NCI-H526 treated with DMSO at 0.1 percent for 48 hours (cell line): ENCODE data around the gene SRSF7.
"Not testable (repeated sequence)": the region's sequence is repeated elsewhere in the genome, so short reads cannot be mapped to it uniquely, and the experiment has no call there.

Experiments used
- DNase-seq: peaks from one replicate; lab custom pipeline; 2025; lab: John Stamatoyannopoulos, UW

The SRSF7 gene

DNA sequence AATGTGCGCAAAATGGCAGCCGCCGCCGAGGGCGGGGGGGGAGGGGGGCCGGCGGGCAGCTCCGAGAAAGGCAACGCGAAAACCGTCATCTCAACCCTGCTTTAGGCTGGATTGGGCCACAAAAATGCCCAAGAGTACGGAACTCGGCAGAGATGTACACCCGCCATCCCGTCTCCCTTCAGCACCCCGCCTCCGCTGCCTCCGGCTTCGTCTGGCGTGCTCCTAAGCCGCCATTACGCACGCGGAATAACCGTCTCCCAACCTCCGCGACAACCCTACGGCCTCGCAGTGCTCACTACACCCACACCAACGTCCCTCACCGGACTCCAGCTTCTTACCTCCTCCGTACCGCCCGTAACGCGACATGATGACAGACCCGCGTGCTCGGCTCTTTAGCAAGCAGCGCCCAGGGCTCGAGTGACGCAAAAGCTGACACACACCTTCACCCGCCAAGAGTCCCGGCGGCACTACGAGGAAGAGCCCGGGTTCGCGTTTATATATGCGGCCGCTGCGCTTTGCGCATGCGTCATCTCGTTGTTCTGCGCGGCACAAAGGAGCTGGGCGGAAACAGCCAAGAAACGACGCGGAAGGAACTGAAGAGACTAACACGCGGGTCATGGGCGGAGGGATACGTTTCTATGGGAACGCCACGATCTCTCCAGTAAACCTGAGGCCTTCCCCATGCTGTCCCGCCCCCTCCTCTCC lies at the start of gene SRSF7:
Gene SRSF7 (minus strand): TSS at position 471 of the 705 bp plus-strand sequence. CDS start 105 bp downstream, at position 366.
- peak; percentile 98 for DNase-seq

GRCh38 chr2:38797953-38798352 lies 46.8 kb upstream of the SRSF7 start:
- DNase-seq = no peak

DNA sequence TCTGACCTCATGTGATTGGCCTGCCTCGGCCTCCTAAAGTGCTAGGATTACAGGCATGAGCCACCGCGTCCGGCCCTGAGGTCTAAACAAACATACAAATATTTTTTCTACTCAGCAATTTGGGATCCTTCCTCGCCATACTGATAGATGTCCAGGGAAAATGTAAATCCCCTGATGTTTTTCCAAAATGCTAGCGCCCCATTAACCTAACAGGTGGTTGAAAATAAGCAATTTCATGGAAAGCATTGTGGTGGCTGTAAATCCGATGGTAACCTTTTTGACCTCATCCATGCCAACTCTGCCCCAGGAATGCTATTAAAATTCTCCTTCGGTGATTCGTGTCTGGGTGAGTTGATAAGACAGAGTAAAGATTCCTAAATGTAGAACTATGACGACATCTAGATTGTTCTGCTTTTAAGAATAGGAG lies 46.1 kb upstream of the SRSF7 start:
- DNase-seq = no peak

GRCh38 chr2:38795016-38795415 lies 43.9 kb upstream of the SRSF7 start:
- DNase-seq = not testable (repeated sequence)

GRCh38 chr2:38794235-38794946 lies 43.2 kb upstream of the SRSF7 start:
- no peak for DNase-seq

- DNase-seq = no peak
These were observed 42.4 kb upstream of the SRSF7 start for GRCh38 chr2:38793511-38793910.

GRCh38 chr2:38792751-38793150 lies 41.6 kb upstream of the SRSF7 start:
- DNase-seq = no peak

- not testable (repeated sequence) for DNase-seq
These were observed 41.2 kb upstream of the SRSF7 start for GRCh38 chr2:38792321-38792720.

DNA sequence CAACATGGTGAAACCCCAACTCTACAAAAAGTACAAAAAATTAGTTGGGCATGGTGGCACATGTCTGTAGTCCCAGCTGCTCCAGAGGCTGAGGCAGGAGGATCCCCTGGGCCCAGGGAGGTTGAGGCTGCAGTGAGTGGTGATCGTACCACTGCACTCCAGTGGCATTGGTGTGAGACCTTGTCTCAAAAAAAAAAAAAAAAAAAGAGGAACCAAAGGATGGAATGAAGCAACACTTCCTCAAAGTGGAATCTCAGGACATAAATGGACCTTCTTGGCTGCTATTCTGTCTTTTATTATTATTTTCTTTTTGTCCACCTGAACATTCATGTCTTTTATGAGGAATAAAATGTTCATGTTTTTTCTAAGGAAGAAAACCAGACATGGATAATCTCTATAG lies 40.6 kb upstream of the SRSF7 start:
- DNase-seq = no peak

- DNase-seq = no peak
These were observed 38.5 kb upstream of the SRSF7 start for GRCh38 chr2:38789691-38790090.

DNA sequence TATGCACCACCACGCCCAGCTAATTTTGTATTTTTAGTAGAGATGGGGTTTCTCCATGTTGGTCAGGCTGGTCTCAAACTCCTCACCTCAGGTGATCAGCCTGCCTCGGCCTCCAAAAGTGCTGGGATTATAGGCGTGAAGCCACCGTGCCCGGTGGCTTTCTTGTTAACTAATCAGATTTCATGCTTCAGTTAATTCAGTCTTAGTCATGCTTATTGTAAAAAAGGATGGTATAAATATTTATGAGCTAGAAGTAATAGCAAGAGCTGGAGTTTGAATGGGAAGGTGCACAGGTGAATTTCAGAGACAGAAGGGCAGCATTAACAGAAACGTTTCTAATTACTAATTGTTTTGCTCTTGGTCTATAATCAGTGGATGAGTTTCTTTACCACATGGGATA lies 37.1 kb upstream of the SRSF7 start:
- no peak for DNase-seq

- DNase-seq = no peak
These were observed 32.4 kb upstream of the SRSF7 start for GRCh38 chr2:38783586-38783985.

GRCh38 chr2:38778687-38779082 lies 27.5 kb upstream of the SRSF7 start:
- DNase-seq = no peak

DNA sequence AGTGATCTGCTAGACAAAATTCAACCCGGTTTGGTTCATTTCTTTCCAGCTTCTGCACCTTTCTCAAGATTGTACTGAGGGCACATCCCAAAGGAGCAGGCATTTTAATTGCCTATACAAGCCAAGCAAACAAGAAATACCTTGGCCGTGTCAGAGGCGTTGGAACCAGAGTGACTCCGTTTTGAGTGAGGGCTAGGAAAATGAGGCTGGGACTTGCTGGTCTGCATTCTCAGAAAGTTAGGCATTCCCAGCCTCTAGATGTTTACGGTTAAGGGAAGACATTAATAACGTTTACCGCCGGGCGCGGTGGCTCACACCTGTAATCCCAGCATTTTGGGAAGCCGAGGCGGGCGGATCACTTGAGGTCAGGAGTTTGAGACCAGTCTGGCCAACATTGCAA lies 25.4 kb upstream of the SRSF7 start:
- no peak for DNase-seq

DNA sequence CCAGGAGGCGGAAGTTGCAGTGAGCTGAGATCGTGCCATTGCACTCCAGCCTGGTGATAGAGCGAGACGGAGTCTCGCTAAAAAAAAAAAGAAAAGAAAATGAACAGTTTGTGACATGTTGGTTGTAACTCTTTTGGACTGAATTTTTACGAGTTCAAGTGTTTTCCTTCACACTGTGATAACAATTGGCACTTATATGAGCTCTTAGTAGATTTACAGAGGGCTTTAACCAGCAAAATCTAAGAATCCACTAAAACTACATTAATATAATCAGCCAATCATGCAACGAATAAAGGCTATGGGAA lies 24.7 kb upstream of the SRSF7 start:
- DNase-seq = no peak

GRCh38 chr2:38775097-38775920 lies 24.1 kb upstream of the SRSF7 start:
- DNase-seq = no peak

GRCh38 chr2:38771632-38772031 lies 20.5 kb upstream of the SRSF7 start:
- DNase-seq = no peak

GRCh38 chr2:38765551-38765950 lies 14.4 kb upstream of the SRSF7 start:
- no peak for DNase-seq

- DNase-seq = no peak
These were observed 14.0 kb upstream of the SRSF7 start for GRCh38 chr2:38765149-38765548.

DNA sequence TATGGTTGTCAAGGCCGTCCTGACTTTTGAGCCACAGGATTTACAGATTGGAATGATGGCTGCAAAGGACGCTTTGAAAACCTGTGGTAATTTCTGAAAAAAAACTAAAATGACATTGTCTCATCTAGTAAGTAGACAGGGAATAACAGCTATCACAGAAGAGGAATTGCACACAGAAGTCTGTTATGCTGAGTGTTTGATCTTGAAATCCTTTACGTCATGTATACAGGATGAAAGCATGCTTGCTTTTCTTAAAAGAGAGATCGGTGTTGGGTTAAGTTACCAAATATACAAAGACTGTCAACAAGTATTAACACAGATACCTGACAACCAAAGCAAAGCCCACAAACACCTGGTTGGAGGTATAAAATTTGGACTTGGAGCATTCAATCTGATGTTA lies 12.6 kb upstream of the SRSF7 start:
- no peak for DNase-seq

- no peak for DNase-seq
These were observed 12.1 kb upstream of the SRSF7 start for GRCh38 chr2:38763228-38763627.

DNA sequence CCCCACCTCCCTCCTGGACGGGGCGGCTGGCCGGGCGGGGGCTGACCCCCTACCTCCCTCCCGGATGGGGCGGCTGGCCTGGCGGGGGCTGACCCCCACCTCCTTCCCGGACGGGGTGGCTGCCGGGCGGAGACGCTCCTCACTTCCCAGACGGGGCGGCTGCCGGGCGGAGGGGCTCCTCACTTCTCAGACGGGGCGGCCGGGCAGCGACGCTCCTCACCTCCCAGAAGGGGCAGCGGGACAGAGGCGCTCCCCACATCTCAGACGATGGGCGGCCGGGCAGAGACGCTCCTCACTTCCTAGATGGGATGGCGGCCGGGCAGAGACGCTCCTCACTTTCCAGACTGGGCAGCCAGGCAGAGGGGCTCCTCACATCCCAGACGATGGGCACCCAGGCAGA lies 4.7 kb upstream of the SRSF7 start:
- not testable (repeated sequence) for DNase-seq

DNA sequence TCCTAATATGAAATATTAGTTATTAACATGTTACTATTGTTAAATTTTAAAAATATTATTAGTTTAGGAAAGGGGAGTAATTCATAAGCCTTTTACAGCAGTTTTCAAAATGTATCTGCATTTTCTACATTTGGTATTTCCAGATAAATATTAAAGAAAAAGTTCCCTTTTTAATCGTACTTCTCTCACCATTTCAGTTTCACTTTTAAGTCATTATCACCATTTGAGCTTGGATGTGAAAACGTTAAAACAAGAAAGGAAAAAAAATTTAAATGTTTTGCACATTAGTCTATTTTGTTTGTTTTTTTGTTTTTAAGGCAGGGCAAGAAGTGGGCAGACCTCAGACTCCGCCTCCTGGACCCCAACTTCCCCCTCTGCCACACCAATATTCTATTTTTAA lies 3.3 kb upstream of the SRSF7 start:
- DNase-seq = no peak
